T47D (cell line): ENCODE measurements around the gene XPO4.
"Not testable (repeated sequence)": the region's sequence is repeated elsewhere in the genome, so short reads cannot be mapped to it uniquely, and the experiment has no call there.

ENCODE experiments used
- DNase-seq, 2 experiments: peaks; one replicate each; pipeline versions ENCODE4 v3.0.0 to v3.0.0-alpha.2; 2011 to 2012; ENCODE audit warnings: low read depth in 1 of 2, low spot score in 1 of 2
- JUND ChIP-seq: IDR thresholded peaks from 2 replicates; pipeline ENCODE4 v1.6.1; 2012; ENCODE audit warnings: low read depth
- in situ Hi-C: cut with HindIII; loops from 2 replicates; pipeline ENCODE4 v1.10.0; 2016; ENCODE audit warnings: low sequenced_read_pairs, low pct_unique_long_range_greater_than_20kb

Gene XPO4

DNA sequence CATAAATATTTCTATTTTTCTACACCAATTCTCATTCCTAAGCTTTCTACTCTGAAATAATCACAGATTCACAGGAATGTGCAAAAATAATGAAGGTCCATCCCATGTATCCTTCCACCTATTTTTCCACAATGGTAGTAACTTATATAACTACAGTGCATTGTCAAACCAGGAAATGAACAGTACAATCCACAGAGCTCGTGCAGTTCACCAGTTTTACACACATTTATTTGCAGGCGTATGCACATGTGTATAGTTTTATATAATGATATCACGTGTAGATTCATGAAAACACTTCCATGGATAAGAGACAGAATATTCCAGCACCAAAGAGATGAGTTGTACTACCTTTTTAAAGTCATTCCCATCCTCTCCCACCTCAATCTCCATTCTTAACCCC, 141.7 kb downstream of the XPO4 start:
- no peak for TF ChIP-seq JUND
- in situ Hi-C loops = no loop called here
- no peak for DNase-seq

DNA sequence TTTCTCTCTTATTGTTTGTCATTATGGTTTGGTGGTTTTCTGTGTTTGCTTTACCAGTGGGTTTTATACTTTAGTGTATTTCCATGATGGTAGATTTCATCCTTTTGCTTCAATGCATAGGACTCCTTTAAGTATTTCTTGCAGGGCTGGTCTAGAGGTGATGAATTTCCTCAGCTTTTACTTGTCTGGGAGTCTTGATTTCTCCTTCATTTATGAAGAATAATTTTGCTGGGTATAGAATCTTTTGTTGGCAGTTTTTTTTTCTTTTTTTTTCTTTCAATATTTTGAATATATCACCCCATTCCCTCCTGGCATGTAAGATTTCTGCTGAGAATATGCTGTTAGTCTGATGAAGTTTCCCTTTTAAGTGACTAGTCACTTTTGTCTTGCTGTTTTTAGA, 148.5 kb downstream of the XPO4 start:
- in situ Hi-C loops = no loop called here
- TF ChIP-seq JUND = no peak

DNA sequence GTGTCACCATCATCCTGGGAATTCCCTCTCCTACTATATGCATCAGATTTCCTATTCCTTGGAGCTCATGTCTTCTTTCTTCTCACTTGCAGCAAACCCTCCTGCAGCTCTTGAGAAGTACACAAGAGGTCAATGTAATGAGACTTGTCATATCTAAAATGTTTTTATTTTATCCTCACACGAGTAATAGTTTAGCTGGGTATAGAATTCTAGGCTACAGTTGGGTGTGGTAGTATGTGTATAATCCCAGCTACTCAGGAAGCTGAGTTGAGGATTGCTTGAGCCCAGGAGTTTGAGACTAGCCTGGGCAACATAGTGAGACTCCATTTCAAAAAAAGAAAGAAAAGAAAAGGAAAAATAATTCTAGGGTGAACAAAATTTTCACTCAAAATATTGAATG, 153.2 kb downstream of the XPO4 start:
- in situ Hi-C loops = no loop called here
- DNase-seq = no peak
- no peak for TF ChIP-seq JUND

More for the DNA sequence above, 148.5 kb downstream of the XPO4 start:
- DNase-seq = no peak

DNA sequence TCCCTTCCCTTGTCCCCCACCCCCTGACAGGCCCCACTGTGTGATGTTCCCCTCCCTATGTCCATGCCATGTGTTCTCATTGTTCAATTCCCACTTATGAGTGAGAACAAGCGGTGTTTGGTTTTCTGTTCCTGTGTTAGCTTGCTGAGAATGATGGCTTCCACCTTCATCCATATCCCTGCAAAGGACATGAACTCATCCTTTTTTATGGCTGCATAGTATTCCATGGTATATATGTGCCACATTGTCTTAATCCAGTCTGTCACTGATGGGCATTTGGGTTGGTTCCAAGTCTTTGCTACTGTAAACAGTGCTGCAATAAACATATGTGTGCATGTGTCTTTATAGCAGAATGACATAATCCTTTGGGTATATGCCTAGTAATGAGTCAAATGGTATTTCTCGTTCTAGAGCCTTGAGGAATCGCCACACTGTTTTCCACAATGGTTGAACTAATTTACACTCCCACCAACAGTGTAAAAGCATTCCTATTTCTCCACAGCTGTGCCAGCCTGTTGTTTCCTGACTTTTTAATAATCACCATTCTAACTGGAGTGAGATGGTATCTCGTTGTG, 158.6 kb downstream of the XPO4 start:
- DNase-seq, in situ Hi-C loops: not testable (repeated sequence)

DNA sequence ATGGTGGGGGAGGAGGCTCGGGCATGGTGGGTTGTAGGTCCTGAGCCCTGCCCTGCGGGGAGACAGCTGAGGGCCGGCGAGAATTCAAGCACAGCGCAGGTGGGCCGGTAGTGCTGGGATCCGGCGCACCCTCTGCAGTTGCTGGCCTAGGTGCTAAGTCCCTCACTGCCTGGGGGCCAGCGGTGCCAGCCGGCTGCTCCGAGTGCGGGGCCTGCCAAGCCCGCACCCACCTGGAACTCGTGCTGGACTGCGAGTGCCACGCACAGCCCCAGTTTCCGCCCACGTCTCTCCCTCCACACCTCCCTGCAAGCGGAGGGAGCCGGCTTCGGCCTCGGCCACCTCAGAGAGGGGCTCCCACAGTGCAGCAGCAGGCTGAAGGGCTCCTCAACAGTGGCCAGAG, 162.5 kb downstream of the XPO4 start:
- no peak for TF ChIP-seq JUND
- in situ Hi-C loops = no loop called here
- no peak for DNase-seq

DNA sequence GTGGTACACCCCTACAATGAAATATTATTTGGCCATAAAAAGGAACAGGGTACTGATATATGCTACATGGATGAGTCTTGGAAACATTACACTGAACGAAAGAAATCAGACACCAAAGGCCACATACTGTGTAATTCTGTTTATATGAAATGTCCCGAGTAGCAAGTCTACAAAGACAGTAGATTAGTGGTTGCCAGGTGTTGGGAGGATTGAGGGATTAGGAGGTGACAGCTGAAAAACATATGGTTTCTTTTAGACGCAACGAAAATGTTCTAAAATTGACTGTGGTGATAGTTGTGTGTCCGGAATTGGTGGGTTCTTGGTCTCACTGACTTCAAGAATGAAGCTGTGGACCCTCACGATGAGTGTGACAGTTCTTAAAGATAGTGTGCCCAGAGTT, 163.9 kb downstream of the XPO4 start:
- DNase-seq = no peak
- no peak for TF ChIP-seq JUND
- in situ Hi-C loops = no loop called here

GRCh38 chr13:20729633-20730585, 172.6 kb downstream of the XPO4 start:
- in situ Hi-C loops = no loop called here
- TF ChIP-seq JUND = no peak

GRCh38 chr13:20728579-20729311, 173.8 kb downstream of the XPO4 start:
- in situ Hi-C loops = no loop called here
- TF ChIP-seq JUND = no peak
- no peak for DNase-seq

More at GRCh38 chr13:20729633-20730585, 172.6 kb downstream of the XPO4 start:
- no peak for DNase-seq

- in situ Hi-C loops = no loop called here
- DNase-seq = no peak
- TF ChIP-seq JUND = no peak
These were observed 174.7 kb downstream of the XPO4 start for GRCh38 chr13:20727856-20728255.
